Right cardiac atrium (tissue), 5 donors: ENCODE measurements around the gene DPYD. TPM values are rescaled to one million over a fixed set of nuclear protein-coding genes. Genes with fewer than 3 reads are reported as not detected.
A peak's percentile ranks its signal among the peaks of the same experiment; 100 is the strongest.

Experiments used
- ATAC-seq, 2 donors: fragments of 200-7000 bp; cut with Tn5 transposase; one replicate each; pipeline versions ENCODE4 v1.8.0 to v1.9.1; 2020; ENCODE audit warnings: moderate library complexity in 2 of 2, mild to moderate bottlenecking in 1 of 2
- DNase-seq, 3 donors: peaks; one replicate each; pipeline ENCODE4 v3.0.0-alpha.2; 2020
- H3K27ac ChIP-seq: one replicate; pipeline ENCODE4 v1.5.1; 2013; ENCODE audit warnings: mild to moderate bottlenecking, low read length, control low read depth, moderate library complexity
- H3K27me3 ChIP-seq: one replicate; pipeline ENCODE4 v1.6.1; 2013; ENCODE audit not compliant: control insufficient read depth, insufficient read depth
- H3K4me1 ChIP-seq: one replicate; pipeline ENCODE4 v1.6.1; 2013; ENCODE audit warnings: low read length; ENCODE audit not compliant: control insufficient read depth, insufficient read depth
- H3K4me3 ChIP-seq: one replicate; pipeline ENCODE4 v1.5.1; 2013; ENCODE audit warnings: low read length, control low read depth
- H3K9me3 ChIP-seq: one replicate; pipeline ENCODE4 v1.6.1; 2013; ENCODE audit warnings: low read length; ENCODE audit not compliant: control insufficient read depth
- WGBS: extraction: QIAGEN DNeasy Blood & Tissue Kit; methylation state at CpG from one replicate; pipeline ENCODE4 v1.1.7; 2013; 5-methylcytosine and 5-hydroxymethylcytosine counted together
- intact Hi-C, 4 donors: fragments of 100-400 bp; cut with DNase I; formaldehyde crosslinking; loops; one replicate each; pipeline versions ENCODE4 v1.11.0 to v1.14.0; 2022 to 2023
- polyA plus RNA-seq: library from polyadenylated mRNA; stranded (reverse); fragments of 200-250 nt; gene quantifications from one replicate; pipeline ENCODE4 v1.2.3, GENCODE V29; 2013
- total RNA-seq, 4 donors: library from RNA; stranded (reverse); fragmentation: NEBNext Ultra II Directional; extraction: Animal tissue kit (Norgen Biotek cat#: 25700); gene quantifications; one replicate each; pipeline ENCODE4 v1.2.1, GENCODE V29; 2021
- donor health status: healthy with polysubstance abuse.
- donor health status: DM: no; HTN: yes; CAD: no.
- donor health status: DM: no; HTN: no; CAD: no.
- donor health status: DM: no; HTN: yes; CAD: no; lungs with severe emphysema.
- donor health status: DM: yes; HTN: yes; CAD: no.

DPYD gene
- total and polyA plus RNA-seq, 5 donors, result 5.2 to 15.7 (median 15.4) TPM

GRCh38 chr1:97066860-97067259 lies 854.0 kb downstream of the DPYD start:
- ATAC-seq, result no peak
- intact Hi-C loops, result no loop called here
- DNase-seq, result no peak

DNA sequence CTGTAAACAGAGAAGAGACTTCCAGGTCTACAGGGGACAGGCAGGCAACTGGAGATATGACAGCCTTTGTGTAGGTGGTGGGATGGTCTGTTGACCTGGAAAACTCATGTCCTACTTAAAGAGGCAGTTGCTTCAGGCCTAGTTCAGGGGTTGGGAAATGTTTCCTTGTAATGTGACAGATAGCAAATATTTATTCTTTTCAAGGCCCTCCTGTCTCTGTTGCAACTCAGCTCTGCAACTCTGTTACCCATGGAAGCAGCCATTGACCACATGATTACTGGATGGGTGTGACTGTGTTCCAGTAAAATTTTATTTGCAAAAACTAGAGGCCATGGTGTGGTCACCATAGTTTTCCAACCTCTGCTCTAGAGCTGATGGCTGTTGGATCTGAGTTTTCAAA lies 857.3 kb downstream of the DPYD start:
- H3K27me3 ChIP-seq, result no peaks in the 10 kb centered on the region
- no peaks in the 10 kb centered on the region for H3K4me1 ChIP-seq
- intact Hi-C loops, result no loop called here
- H3K27ac ChIP-seq, result no peak overlapping the region
- DNase-seq (no peak), ATAC-seq (no peak)
- peaks cover 2% of the 10 kb centered on the region for H3K9me3 ChIP-seq
- H3K4me3 ChIP-seq, result no peak overlapping the region

More at GRCh38 chr1:97066860-97067259, 854.0 kb downstream of the DPYD start:
- Histone ChIP-seq H3K9me3 (peaks cover 2% of the 10 kb centered on the region), H3K4me3 (no peak overlapping the region), H3K27ac (no peak overlapping the region), H3K27me3 (no peaks in the 10 kb centered on the region), H3K4me1 (no peaks in the 10 kb centered on the region)

DNA sequence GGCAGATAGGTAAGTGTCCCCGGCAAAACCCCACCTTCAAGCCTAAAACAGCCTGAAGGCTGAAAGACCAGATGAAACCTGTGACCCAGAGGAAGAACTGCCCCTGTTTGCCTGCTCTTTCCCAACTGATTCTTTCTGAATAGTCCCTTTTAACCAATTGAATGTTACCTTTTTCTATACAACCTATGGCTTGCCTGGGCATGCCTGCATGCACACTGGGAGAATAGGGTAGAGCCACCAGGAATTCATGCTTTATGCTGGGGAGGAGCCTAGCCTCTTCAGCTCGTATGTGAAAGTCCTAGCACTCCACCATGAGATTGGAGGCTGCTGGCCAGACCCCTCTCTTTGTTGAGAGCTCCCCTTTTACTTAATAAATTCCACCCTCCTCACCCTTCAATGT lies 859.2 kb downstream of the DPYD start:
- no peak overlapping the region for H3K4me3 ChIP-seq
- DNase-seq (no peak), ATAC-seq (no peak)
- peaks cover 4% of the 10 kb centered on the region for H3K9me3 ChIP-seq
- no peaks in the 10 kb centered on the region for H3K4me1 ChIP-seq
- intact Hi-C loops, result no loop called here
- WGBS, result 82% methylated on average over 2 of the region's 2 CpGs
- H3K27ac ChIP-seq, result no peak overlapping the region
- H3K27me3 ChIP-seq, result no peaks in the 10 kb centered on the region

DNA sequence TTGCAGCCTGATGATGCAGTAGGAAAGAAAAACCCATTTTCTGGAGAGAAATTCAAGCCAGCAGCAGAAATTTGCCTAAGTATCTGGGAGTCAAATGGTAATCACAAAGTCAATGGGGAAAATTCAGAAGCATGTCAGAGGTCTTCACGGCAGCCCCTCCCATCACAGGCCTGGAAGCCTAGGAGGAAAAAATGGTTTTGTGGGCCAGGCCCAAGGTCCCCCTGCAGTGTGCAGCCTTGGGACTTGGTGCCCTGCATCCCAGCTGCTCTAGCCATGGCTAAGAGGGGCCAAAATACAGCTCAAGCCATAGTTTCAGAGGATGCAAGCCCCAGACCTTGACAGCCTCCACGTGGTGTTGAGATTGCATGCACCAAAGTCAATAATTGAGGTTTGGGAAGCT lies 864.4 kb downstream of the DPYD start:
- H3K4me3 ChIP-seq, result no peak overlapping the region
- ATAC-seq (no peak), DNase-seq (no peak)
- H3K4me1 ChIP-seq, result no peaks in the 10 kb centered on the region
- 90% methylated on average over 2 of the region's 2 CpGs for WGBS
- no peak overlapping the region for H3K27ac ChIP-seq
- H3K9me3 ChIP-seq, result peaks cover 5% of the 10 kb centered on the region
- intact Hi-C loops, result no loop called here
- H3K27me3 ChIP-seq, result no peaks in the 10 kb centered on the region

GRCh38 chr1:97053268-97053667 lies 867.6 kb downstream of the DPYD start:
- ATAC-seq (no peak), DNase-seq (no peak)
- no peaks in the 10 kb centered on the region for H3K27me3 ChIP-seq
- H3K9me3 ChIP-seq, result peaks cover 5% of the 10 kb centered on the region
- no peak overlapping the region for H3K27ac ChIP-seq
- WGBS, result 67% methylated on average over 2 of the region's 2 CpGs
- no peaks in the 10 kb centered on the region for H3K4me1 ChIP-seq
- H3K4me3 ChIP-seq, result no peak overlapping the region
- intact Hi-C loops, result no loop called here

DNA sequence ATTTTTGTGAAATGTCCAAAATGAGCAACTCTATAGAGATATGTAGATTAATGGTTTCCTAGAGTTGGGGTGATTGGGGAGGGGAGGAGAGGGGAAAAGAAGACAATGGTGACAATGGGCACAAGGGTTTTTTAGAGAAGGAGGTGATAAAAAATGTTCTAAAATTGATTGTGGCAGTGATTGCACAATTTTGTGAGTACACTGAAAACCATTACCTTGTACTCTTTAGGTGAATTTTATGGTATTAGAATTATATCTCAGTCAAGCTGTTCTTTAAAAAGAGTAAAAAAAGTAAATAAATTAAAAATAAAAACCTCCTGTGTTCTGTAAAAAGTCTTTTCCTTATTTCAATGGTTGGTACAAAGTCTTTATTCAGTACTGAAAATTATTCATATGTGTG lies 869.0 kb downstream of the DPYD start:
- no peaks in the 10 kb centered on the region for H3K27me3 ChIP-seq
- intact Hi-C loops, result no loop called here
- H3K4me1 ChIP-seq, result no peaks in the 10 kb centered on the region
- ATAC-seq, result no peak
- no peak for DNase-seq
- H3K27ac ChIP-seq, result no peak overlapping the region
- no peak overlapping the region for H3K4me3 ChIP-seq
- H3K9me3 ChIP-seq, result peaks cover 3% of the 10 kb centered on the region

DNA sequence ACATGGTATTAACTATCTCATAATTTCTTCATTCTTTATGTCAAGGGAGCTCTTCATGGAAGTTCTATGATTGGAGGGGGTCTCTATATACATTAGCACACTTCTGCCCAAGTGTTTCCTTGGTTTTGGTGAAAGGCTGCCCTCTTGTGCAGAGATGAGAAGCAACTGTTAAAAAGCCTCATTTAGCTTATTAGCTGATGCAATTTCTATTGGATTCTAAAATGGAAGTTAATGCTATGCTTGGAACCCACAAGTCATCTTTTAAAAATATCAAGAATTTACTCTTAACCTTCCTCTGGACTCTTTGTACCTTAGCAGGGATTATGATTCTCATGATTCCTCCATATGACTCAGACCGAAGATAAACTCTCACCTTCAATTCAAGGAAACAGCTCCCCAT lies 870.3 kb downstream of the DPYD start:
- no peaks in the 10 kb centered on the region for H3K27me3 ChIP-seq
- intact Hi-C loops, result no loop called here
- no peak overlapping the region for H3K27ac ChIP-seq
- no peaks in the 10 kb centered on the region for H3K4me1 ChIP-seq
- DNase-seq (no peak), ATAC-seq (no peak)
- no peaks in the 10 kb centered on the region for H3K9me3 ChIP-seq
- WGBS, result 98% methylated on average over 1 of the region's 1 CpG
- H3K4me3 ChIP-seq, result no peak overlapping the region

GRCh38 chr1:97047421-97047793 lies 873.4 kb downstream of the DPYD start:
- Histone ChIP-seq H3K9me3 (no peaks in the 10 kb centered on the region), H3K27me3 (no peaks in the 10 kb centered on the region), H3K4me3 (no peak overlapping the region), H3K4me1 (no peaks in the 10 kb centered on the region), H3K27ac (no peak overlapping the region)
- no peak for ATAC-seq
- WGBS, result 40% methylated on average over 2 of the region's 2 CpGs
- DNase-seq, result no peak
- intact Hi-C loops, result loop anchor here in 1 of 4 donors (10.0 kb wide), 1 partner anchor 73 kb away; no protein-coding TSS in a partner anchor

DNA sequence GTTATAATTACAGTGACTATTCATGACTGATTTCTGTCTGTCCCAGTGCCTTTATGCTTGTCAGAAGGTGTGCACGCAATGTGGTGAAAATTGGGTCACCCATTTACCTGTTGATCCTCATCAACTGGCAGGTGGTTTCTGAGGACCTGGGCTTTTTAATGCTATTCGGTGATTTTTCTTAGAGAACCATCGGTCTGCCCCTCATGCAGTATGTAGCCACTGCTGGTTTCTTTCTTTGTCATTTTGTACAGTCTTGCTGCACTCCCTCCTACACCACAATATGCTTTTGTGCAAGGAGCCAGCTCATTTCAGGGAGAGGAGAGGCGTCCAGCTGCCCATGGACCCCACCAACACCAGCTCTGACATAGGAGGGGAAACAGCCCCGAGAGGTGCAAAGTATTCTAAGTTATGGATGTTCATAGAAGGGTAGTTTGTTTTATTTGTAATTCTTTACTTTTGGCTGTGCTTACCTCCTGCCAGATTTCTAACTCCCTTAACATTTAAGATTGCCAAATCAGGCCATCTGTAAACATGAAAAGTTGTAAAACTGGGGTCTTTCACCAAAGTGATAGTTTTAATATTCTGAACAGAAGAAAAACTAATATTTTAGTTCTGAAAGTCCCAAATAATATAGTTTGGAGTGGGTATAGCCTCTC lies 873.9 kb downstream of the DPYD start:
- Histone ChIP-seq H3K9me3 (no peaks in the 10 kb centered on the region), H3K4me3 (no peak overlapping the region), H3K27ac (no peak overlapping the region), H3K4me1 (no peaks in the 10 kb centered on the region), H3K27me3 (no peaks in the 10 kb centered on the region)
- DNase-seq, result peak in 1 of 3 donors; percentile 32
- intact Hi-C loops, result loop anchor here in 1 of 4 donors (10.0 kb wide), 1 partner anchor 72 kb away; no protein-coding TSS in a partner anchor
- no peak for ATAC-seq
- WGBS, result 83% methylated on average over 5 of the region's 5 CpGs

GRCh38 chr1:97044159-97044760 lies 876.6 kb downstream of the DPYD start:
- no peak overlapping the region for H3K4me3 ChIP-seq
- H3K9me3 ChIP-seq, result no peaks in the 10 kb centered on the region
- WGBS, result 85% methylated on average over 7 of the region's 7 CpGs
- H3K27me3 ChIP-seq, result no peaks in the 10 kb centered on the region
- DNase-seq (no peak), ATAC-seq (no peak)
- intact Hi-C loops, result loop anchor here in 1 of 4 donors (10.0 kb wide), 1 partner anchor 69 kb away; no protein-coding TSS in a partner anchor
- H3K4me1 ChIP-seq, result no peaks in the 10 kb centered on the region
- H3K27ac ChIP-seq, result no peak overlapping the region

GRCh38 chr1:97042551-97042950 lies 878.3 kb downstream of the DPYD start:
- ATAC-seq (no peak), DNase-seq (no peak)
- H3K4me1 ChIP-seq, result no peaks in the 10 kb centered on the region
- WGBS, result 78% methylated on average over 1 of the region's 1 CpG
- no peak overlapping the region for H3K27ac ChIP-seq
- H3K27me3 ChIP-seq, result no peaks in the 10 kb centered on the region
- no peak overlapping the region for H3K4me3 ChIP-seq
- intact Hi-C loops, result loop anchor here in 1 of 4 donors (10.0 kb wide), 1 partner anchor 68 kb away; no protein-coding TSS in a partner anchor
- H3K9me3 ChIP-seq, result no peaks in the 10 kb centered on the region
